ENCODE data around the gene ATF3. TPM values are rescaled to one million over a fixed set of nuclear protein-coding genes. Genes with fewer than 3 reads are reported as not detected.
A peak's percentile ranks its signal among the peaks of the same experiment; 100 is the strongest.

ATF3 gene
- polyA plus RNA-seq, 4 donors, result 20.8 to 41.2 (median 28.7) TPM

- peaks cover 0 to 7% of the 10 kb centered on the region in 2 donors for H3K9me3 ChIP-seq (ENCODE audit: control insufficient read depth in 2 of 2, insufficient read depth in 1 of 2, low read depth in 1 of 2, low read length in 1 of 2)
- H3K36me3 ChIP-seq (ENCODE audit: control insufficient read depth in 3 of 3, insufficient read depth in 2 of 3, low read depth in 1 of 3, low read length in 3 of 3), result no peaks in the 10 kb centered on the region
- no peak for FAIRE-seq
- H3K27me3 ChIP-seq (ENCODE audit: control insufficient read depth in 3 of 3, insufficient read depth in 3 of 3, low read length in 3 of 3), result no peaks in the 10 kb centered on the region
- no peak overlapping the region for H3K4me3 ChIP-seq (ENCODE audit: low read depth in 1 of 3, low read length in 3 of 3)
- DNase-seq, result peak in 1 of 2 donors; percentile 49
- H3K4me1 ChIP-seq (ENCODE audit: control insufficient read depth in 3 of 3, insufficient read depth in 2 of 3, low read depth in 1 of 3, low read length in 2 of 3), result peaks cover 3 to 39% (median 6%) of the 10 kb centered on the region in 3 donors
- peak overlapping the region in 1 of 3 donors; percentile 58 for H3K27ac ChIP-seq (ENCODE audit: low read depth in 1 of 3, low read length in 2 of 3)
- WGBS, 3 donors, result 67 to 84% (median 72%) methylated on average over 6 of the region's 6 CpGs
Observed at GRCh38 chr1:212644866-212645545, 36.4 kb downstream of the ATF3 start.

DNA sequence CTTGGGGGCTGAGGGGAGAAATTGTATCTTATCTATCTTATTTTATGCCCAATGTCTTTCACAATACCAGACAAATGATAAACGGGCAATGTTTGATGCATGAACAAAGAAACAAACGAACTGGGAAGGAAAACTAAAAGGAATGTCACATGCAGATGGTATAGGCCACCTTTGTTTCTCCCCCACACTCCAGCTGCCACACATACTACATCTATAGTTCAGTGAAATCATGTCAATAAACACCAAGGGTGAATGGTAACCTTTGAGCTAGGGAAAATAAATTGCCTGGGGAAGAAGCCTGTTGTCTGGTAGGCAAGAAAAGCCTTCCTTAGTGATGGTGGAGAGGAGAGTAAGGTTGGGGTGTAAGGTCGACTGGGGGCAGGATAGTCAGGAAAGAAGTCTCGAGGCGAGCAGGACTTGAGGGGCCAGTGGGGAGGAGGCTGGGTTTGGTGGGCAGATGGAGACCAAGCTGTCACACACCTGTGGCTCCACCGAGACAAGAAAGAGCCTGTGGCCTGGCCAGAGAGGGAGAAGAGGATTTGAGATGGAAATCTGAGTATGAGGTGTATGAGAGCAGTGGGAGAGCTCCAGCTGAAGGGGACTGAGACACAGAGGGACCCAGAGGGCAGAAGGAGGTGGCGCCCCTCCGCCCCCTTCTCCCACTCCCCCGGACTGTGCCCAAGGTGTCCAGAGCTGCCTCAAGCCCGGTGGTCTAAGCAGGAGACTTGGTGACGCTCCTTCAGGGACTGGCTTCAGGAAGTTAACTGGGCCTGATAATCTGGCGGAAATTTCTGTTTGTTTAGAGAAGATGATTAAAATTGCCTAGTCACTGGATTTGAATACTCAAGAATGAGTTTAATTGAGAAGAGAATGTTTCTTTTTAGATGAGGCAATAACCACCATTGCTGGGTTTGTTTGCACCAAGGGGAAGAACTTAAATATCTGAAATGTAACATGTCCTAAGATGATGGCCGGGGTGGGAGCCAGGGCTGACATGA is 37.3 kb downstream of the ATF3 start:
- Histone ChIP-seq H3K27me3 (ENCODE audit: control insufficient read depth in 3 of 3, insufficient read depth in 3 of 3, low read length in 3 of 3) (no peaks in the 10 kb centered on the region), H3K4me1 (ENCODE audit: control insufficient read depth in 3 of 3, insufficient read depth in 2 of 3, low read depth in 1 of 3, low read length in 2 of 3) (peaks cover 3 to 39% (median 6%) of the 10 kb centered on the region in 3 donors), H3K36me3 (ENCODE audit: control insufficient read depth in 3 of 3, insufficient read depth in 2 of 3, low read depth in 1 of 3, low read length in 3 of 3) (no peaks in the 10 kb centered on the region), H3K27ac (ENCODE audit: low read depth in 1 of 3, low read length in 2 of 3) (peak overlapping the region in 1 of 3 donors; percentile 58), H3K4me3 (ENCODE audit: low read depth in 1 of 3, low read length in 3 of 3) (no peak overlapping the region), H3K9me3 (ENCODE audit: control insufficient read depth in 2 of 2, insufficient read depth in 1 of 2, low read depth in 1 of 2, low read length in 1 of 2) (no peaks in the 10 kb centered on the region)
- 50 to 70% (median 61%) methylated on average over 12 to 13 of the region's 13 CpGs for WGBS, 3 donors
- no peak for FAIRE-seq
- DNase-seq, result peak; percentile 37 to 80

- H3K27me3 ChIP-seq (ENCODE audit: control insufficient read depth in 3 of 3, insufficient read depth in 3 of 3, low read length in 3 of 3), result no peaks in the 10 kb centered on the region
- no peak overlapping the region for H3K27ac ChIP-seq (ENCODE audit: low read depth in 1 of 3, low read length in 2 of 3)
- 89 to 91% (median 90%) methylated on average over 19 of the region's 19 CpGs for WGBS, 3 donors
- H3K4me3 ChIP-seq (ENCODE audit: low read depth in 1 of 3, low read length in 3 of 3), result no peak overlapping the region
- H3K36me3 ChIP-seq (ENCODE audit: control insufficient read depth in 3 of 3, insufficient read depth in 2 of 3, low read depth in 1 of 3, low read length in 3 of 3), result no peaks in the 10 kb centered on the region
- peaks cover 3 to 39% (median 6%) of the 10 kb centered on the region in 3 donors for H3K4me1 ChIP-seq (ENCODE audit: control insufficient read depth in 3 of 3, insufficient read depth in 2 of 3, low read depth in 1 of 3, low read length in 2 of 3)
- H3K9me3 ChIP-seq (ENCODE audit: control insufficient read depth in 2 of 2, insufficient read depth in 1 of 2, low read depth in 1 of 2, low read length in 1 of 2), result no peaks in the 10 kb centered on the region
- FAIRE-seq, result no peak
- DNase-seq, result no peak
Observed at GRCh38 chr1:212646588-212646987, 38.0 kb downstream of the ATF3 start.

GRCh38 chr1:212647004-212647403 is 38.4 kb downstream of the ATF3 start:
- FAIRE-seq, result no peak

GRCh38 chr1:212648431-212648830 is 39.9 kb downstream of the ATF3 start:
- peaks cover 3 to 35% (median 6%) of the 10 kb centered on the region in 3 donors for H3K4me1 ChIP-seq (ENCODE audit: control insufficient read depth in 3 of 3, insufficient read depth in 2 of 3, low read depth in 1 of 3, low read length in 2 of 3)
- no peak overlapping the region for H3K4me3 ChIP-seq (ENCODE audit: low read depth in 1 of 3, low read length in 3 of 3)
- no peak overlapping the region for H3K27ac ChIP-seq (ENCODE audit: low read depth in 1 of 3, low read length in 2 of 3)
- WGBS, 3 donors, result 71 to 82% (median 79%) methylated on average over 3 of the region's 3 CpGs
- FAIRE-seq (no peak), DNase-seq (no peak)
- no peaks in the 10 kb centered on the region for H3K27me3 ChIP-seq (ENCODE audit: control insufficient read depth in 3 of 3, insufficient read depth in 3 of 3, low read length in 3 of 3)
- H3K9me3 ChIP-seq (ENCODE audit: control insufficient read depth in 2 of 2, insufficient read depth in 1 of 2, low read depth in 1 of 2, low read length in 1 of 2), result no peaks in the 10 kb centered on the region
- no peaks in the 10 kb centered on the region for H3K36me3 ChIP-seq (ENCODE audit: control insufficient read depth in 3 of 3, insufficient read depth in 2 of 3, low read depth in 1 of 3, low read length in 3 of 3)

More at GRCh38 chr1:212647004-212647403, 38.4 kb downstream of the ATF3 start:
- no peaks in the 10 kb centered on the region for H3K36me3 ChIP-seq (ENCODE audit: control insufficient read depth in 3 of 3, insufficient read depth in 2 of 3, low read depth in 1 of 3, low read length in 3 of 3)
- DNase-seq, result no peak
- H3K27me3 ChIP-seq (ENCODE audit: control insufficient read depth in 3 of 3, insufficient read depth in 3 of 3, low read length in 3 of 3), result no peaks in the 10 kb centered on the region
- H3K4me1 ChIP-seq (ENCODE audit: control insufficient read depth in 3 of 3, insufficient read depth in 2 of 3, low read depth in 1 of 3, low read length in 2 of 3), result peaks cover 3 to 39% (median 6%) of the 10 kb centered on the region in 3 donors
- no peak overlapping the region for H3K4me3 ChIP-seq (ENCODE audit: low read depth in 1 of 3, low read length in 3 of 3)
- WGBS, 3 donors, result 91 to 97% (median 93%) methylated on average over 11 of the region's 11 CpGs
- no peak overlapping the region for H3K27ac ChIP-seq (ENCODE audit: low read depth in 1 of 3, low read length in 2 of 3)
- H3K9me3 ChIP-seq (ENCODE audit: control insufficient read depth in 2 of 2, insufficient read depth in 1 of 2, low read depth in 1 of 2, low read length in 1 of 2), result no peaks in the 10 kb centered on the region

- H3K9me3 ChIP-seq (ENCODE audit: control insufficient read depth in 2 of 2, insufficient read depth in 1 of 2, low read depth in 1 of 2, low read length in 1 of 2), result no peaks in the 10 kb centered on the region
- no peaks in the 10 kb centered on the region for H3K27me3 ChIP-seq (ENCODE audit: control insufficient read depth in 3 of 3, insufficient read depth in 3 of 3, low read length in 3 of 3)
- peaks cover 3 to 30% (median 6%) of the 10 kb centered on the region in 3 donors for H3K4me1 ChIP-seq (ENCODE audit: control insufficient read depth in 3 of 3, insufficient read depth in 2 of 3, low read depth in 1 of 3, low read length in 2 of 3)
- DNase-seq (no peak), FAIRE-seq (no peak)
- 75 to 92% (median 85%) methylated on average over 2 of the region's 2 CpGs for WGBS, 3 donors
- no peaks in the 10 kb centered on the region for H3K36me3 ChIP-seq (ENCODE audit: control insufficient read depth in 3 of 3, insufficient read depth in 2 of 3, low read depth in 1 of 3, low read length in 3 of 3)
- H3K27ac ChIP-seq (ENCODE audit: low read depth in 1 of 3, low read length in 2 of 3), result no peak overlapping the region
- H3K4me3 ChIP-seq (ENCODE audit: low read depth in 1 of 3, low read length in 3 of 3), result no peak overlapping the region
Observed at GRCh38 chr1:212649020-212649419, 40.5 kb downstream of the ATF3 start.

DNA sequence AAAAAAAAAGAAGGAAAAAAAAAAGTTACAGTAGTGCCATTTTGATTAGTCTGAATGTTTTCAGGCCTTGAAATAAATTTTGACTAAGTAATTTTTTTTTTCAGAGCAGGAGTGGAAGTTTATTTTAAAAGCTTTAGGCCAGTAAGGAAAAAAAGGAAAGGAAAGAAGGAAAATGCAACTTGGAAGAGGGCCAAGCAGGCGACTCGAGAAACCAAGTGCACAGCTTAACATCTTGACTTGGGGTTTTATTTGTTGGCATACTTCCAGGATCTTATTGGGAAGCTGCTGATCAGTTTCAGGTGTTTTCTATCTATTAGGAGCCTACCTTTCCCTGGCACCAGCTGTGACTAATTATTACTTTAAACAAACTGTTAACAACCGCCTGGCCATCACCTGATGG is 41.7 kb downstream of the ATF3 start:
- no peak for FAIRE-seq
- DNase-seq, result no peak
- Histone ChIP-seq H3K36me3 (ENCODE audit: control insufficient read depth in 3 of 3, insufficient read depth in 2 of 3, low read depth in 1 of 3, low read length in 3 of 3) (no peaks in the 10 kb centered on the region), H3K9me3 (ENCODE audit: control insufficient read depth in 2 of 2, insufficient read depth in 1 of 2, low read depth in 1 of 2, low read length in 1 of 2) (no peaks in the 10 kb centered on the region), H3K27me3 (ENCODE audit: control insufficient read depth in 3 of 3, insufficient read depth in 3 of 3, low read length in 3 of 3) (no peaks in the 10 kb centered on the region), H3K27ac (ENCODE audit: low read depth in 1 of 3, low read length in 2 of 3) (no peak overlapping the region), H3K4me3 (ENCODE audit: low read depth in 1 of 3, low read length in 3 of 3) (no peak overlapping the region), H3K4me1 (ENCODE audit: control insufficient read depth in 3 of 3, insufficient read depth in 2 of 3, low read depth in 1 of 3, low read length in 2 of 3) (peaks cover 0 to 18% (median 1%) of the 10 kb centered on the region in 3 donors)
- WGBS, 3 donors, result 11 to 33% (median 25%) methylated on average over 3 of the region's 3 CpGs

DNA sequence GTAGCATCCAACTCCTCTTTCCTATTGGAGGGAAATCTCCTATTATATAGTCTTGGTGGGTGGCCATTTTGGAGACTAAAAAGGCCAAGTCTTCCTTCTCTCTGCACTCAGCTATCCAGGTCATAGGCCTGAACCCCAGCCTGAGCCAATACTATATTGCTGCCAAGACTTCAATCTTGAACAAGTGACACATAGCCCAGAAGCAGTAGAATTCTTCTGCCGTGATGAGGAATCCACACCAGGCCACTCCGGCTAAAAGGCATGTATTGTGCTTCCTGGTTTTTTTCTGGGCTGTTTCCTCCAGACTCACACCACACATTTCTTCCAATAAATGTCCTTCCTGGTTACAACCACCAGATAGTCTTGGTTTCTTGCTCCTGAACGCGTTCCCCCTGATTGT is 43.0 kb downstream of the ATF3 start:
- Histone ChIP-seq H3K27ac (ENCODE audit: low read depth in 1 of 3, low read length in 2 of 3) (no peak overlapping the region), H3K27me3 (ENCODE audit: control insufficient read depth in 3 of 3, insufficient read depth in 3 of 3, low read length in 3 of 3) (no peaks in the 10 kb centered on the region), H3K9me3 (ENCODE audit: control insufficient read depth in 2 of 2, insufficient read depth in 1 of 2, low read depth in 1 of 2, low read length in 1 of 2) (no peaks in the 10 kb centered on the region), H3K36me3 (ENCODE audit: control insufficient read depth in 3 of 3, insufficient read depth in 2 of 3, low read depth in 1 of 3, low read length in 3 of 3) (no peaks in the 10 kb centered on the region), H3K4me1 (ENCODE audit: control insufficient read depth in 3 of 3, insufficient read depth in 2 of 3, low read depth in 1 of 3, low read length in 2 of 3) (peaks cover 0 to 5% (median 0%) of the 10 kb centered on the region in 3 donors), H3K4me3 (ENCODE audit: low read depth in 1 of 3, low read length in 3 of 3) (no peak overlapping the region)
- FAIRE-seq, result no peak
- WGBS, 3 donors, result 83 to 89% (median 84%) methylated on average over 4 of the region's 4 CpGs
- no peak for DNase-seq

All from small intestine (tissue), 7 donors.